Coronary artery (tissue), 2 donors: ENCODE results near the gene ASB10.

Experiments
- DNase-seq: peaks from one replicate; pipeline ENCODE4 v3.0.0-alpha.2; 2017; ENCODE audit warnings: low spot score
- H3K27ac ChIP-seq, 2 donors: fragments of 200-600 bp; sonication (generic); one replicate each; pipeline ENCODE4 v1.5.1; 2016 to 2019
- H3K4me3 ChIP-seq: fragments of 200-600 bp; sonication (generic); 2 replicates; pipeline ENCODE4 v1.5.1; 2016; ENCODE audit warnings: mild to moderate bottlenecking, moderate library complexity
- TF ChIP-seq, protein P1 (sequence below): fragments of 200-600 bp; sonication (generic); IDR thresholded peaks from one replicate; pipeline ENCODE4 v1.5.1; 2019; ENCODE audit warnings: antibody characterized with exemption

Gene ASB10

DNA sequence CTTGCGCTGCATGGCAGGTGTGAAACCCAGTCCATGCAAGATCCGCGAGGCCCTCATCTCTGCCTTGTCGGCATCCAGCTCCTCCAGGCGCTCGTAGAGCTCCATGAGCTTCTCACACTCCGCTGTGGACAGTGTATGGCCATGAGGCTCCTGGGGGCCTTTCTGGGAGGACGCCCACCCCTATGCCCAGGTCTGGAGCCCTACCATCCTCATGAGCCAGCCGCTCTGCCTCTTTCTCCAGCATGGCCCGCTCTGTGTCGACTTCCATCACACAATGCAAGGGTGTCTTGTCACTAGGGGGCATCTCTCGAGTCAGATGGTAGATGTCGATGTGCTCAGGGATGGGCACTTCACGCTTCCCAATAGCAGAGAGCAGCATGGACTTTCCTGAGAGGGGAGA is 36.7 kb upstream of the ASB10 start:
- Histone ChIP-seq H3K27ac (no peak overlapping the region), H3K4me3 (no peak overlapping the region)
- TF ChIP-seq, protein P1, sequence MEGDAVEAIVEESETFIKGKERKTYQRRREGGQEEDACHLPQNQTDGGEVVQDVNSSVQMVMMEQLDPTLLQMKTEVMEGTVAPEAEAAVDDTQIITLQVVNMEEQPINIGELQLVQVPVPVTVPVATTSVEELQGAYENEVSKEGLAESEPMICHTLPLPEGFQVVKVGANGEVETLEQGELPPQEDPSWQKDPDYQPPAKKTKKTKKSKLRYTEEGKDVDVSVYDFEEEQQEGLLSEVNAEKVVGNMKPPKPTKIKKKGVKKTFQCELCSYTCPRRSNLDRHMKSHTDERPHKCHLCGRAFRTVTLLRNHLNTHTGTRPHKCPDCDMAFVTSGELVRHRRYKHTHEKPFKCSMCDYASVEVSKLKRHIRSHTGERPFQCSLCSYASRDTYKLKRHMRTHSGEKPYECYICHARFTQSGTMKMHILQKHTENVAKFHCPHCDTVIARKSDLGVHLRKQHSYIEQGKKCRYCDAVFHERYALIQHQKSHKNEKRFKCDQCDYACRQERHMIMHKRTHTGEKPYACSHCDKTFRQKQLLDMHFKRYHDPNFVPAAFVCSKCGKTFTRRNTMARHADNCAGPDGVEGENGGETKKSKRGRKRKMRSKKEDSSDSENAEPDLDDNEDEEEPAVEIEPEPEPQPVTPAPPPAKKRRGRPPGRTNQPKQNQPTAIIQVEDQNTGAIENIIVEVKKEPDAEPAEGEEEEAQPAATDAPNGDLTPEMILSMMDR: no peak
- DNase-seq: no peak

DNA sequence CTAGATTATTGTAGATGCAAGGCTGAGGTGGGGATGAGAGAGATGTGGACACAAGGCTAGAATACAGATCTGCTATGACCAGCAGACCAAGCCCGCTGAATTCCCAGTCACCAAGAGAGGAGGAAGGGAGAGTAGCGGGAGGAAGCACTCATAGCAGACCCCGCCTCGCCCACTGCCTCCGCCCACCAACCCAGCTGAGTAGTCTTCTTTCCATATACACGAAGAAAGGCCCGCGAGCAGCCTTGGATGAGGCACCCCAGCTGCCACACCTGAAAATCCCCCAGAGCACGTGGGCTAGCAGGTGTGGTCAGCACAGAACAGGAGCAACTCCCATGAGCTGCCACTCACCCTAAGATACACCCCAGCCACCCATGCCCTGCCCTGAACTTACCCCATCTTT is 31.1 kb upstream of the ASB10 start:
- DNase-seq: no peak
- H3K27ac ChIP-seq: no peak overlapping the region
- no peak overlapping the region for H3K4me3 ChIP-seq
- TF ChIP-seq, protein P1: no peak

DNA sequence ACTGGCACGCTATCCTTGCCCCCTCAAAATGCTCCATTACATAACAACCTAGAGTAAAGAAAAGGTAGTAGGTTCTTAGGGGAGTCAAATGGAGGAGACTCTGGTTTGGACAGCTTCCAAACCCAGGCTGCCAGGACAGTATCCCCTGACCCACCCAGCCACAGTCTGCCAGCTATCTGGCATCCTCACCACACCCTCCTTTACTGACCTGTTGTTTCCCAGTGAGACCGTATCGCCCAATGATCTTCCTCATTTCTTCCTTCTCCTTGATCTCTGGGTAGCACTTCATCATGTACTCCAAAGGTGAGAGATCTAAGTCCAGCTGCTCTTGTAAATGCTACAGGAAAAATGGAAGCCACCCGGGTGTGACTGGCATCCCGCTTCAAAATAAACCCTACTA is 28.3 kb upstream of the ASB10 start:
- Histone ChIP-seq H3K27ac (no peak overlapping the region), H3K4me3 (no peak overlapping the region)
- TF ChIP-seq, protein P1: no peak
- no peak for DNase-seq

DNA sequence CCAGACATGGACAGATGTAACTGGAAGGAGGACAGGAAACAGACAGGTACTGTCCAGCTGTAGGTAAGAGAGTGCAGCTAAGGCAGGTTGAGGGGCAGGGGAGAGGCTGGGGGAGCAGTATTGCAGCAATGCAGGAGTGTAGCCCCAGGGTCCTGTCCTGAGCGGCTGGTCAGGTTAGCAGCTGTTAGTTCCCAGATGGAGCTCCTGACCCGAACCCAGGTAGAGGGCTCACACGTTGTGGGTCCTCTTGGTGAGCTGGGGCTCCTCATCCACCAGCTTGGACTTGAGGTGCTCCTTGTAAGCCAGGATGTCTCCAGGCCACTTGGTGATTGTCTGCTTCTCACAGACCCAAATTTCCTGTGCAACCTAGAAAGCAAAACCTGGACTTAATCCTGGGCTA is 26.8 kb upstream of the ASB10 start:
- TF ChIP-seq, protein P1: no peak
- no peak overlapping the region for H3K4me3 ChIP-seq
- DNase-seq: no peak
- H3K27ac ChIP-seq: no peak overlapping the region

DNA sequence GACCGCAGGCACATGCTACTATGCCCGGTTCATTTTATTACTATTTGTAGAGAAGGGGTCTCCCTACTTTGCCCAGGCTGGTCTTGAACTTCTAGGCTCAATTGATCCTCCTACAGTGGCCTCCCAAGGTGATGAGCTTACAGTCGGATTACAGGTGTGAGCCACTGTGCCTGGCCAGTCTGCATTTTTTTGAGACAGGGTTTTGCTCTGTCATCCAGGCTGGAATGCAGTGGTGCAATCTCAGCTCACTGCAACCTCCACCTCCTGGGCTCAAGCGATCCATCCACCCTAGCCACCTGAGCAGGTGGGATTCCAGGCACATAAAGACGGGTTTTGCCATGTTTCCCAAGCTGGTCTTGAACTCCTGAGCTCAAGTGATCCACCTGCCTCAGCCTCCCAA is 25.6 kb upstream of the ASB10 start:
- H3K27ac ChIP-seq: no peak overlapping the region
- TF ChIP-seq, protein P1: no peak
- no peak overlapping the region for H3K4me3 ChIP-seq
- DNase-seq: no peak

DNA sequence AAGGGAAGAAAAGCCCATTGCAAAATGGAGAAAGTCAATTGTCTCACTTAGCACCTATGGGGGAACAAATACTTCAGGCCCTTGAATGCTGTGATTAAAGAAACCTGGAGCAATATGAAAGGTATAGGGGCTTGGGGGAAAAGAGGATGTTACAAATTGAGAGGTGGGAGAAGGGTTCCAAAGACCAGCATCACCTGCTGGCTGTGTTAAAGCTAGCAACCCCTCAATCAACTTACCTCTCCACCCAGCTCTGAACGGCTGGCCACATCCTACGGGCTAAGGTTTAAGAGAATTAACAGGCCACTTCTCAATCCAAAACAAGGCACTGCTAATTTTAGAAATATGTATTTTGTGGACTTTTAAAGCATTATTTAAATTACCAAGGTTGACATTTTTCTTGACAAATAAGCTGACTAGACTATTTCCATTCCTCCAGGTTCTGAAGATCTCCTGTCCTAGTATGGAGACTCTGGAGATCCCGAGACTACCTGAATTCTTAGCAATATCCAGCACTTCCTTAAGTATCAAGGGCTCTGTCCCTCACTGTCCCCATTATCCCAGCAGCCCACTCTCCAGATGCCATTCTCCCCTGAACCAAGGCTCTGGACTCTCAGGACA is 24.2 kb upstream of the ASB10 start:
- DNase-seq: no peak
- TF ChIP-seq, protein P1: no peak
- Histone ChIP-seq H3K4me3 (no peak overlapping the region), H3K27ac (no peak overlapping the region)

DNA sequence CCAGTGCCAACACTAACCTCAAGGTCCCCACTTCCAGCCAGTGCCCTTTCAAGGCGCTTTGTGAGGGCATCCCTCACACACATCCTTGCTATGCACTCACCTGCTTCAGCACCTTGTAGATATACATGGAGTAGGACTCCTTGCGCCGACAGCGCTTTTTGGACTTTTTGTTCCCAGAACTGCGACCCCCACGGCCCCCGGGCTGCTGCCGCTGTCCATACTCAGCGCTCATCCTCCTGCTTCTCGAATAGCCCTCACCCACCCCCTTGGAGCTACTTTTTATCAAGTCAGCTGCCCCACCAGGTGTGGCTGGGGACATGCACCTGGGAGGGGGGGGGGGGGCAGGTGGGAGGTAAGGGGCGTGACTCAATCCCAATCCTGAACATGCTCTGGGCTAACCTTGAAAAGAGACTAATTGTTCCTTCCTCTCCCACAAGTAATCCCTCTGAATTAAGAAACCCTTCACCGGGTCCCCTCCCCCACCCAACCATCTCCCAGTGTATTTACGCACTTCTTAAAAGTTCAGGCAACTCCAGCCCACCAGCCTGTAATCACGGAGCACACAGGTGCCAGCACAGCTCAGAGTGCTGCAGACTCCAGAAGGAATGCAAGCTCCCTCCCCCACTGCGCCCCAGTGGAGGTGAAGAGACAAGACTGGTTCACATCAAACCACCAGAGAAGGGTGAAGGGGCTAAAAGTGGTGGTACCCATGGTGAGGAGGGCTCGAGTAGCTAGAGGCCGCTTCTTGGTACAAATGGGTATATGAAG is 23.2 kb upstream of the ASB10 start, which contains the start of gene H2BK1:
Gene H2BK1, minus strand, starts transcription at position 402 of the 768 bp plus-strand sequence. Its CDS starts 170 bp downstream, at position 232.
- DNase-seq: no peak
- TF ChIP-seq, protein P1: no peak
- no peak within 1 kb of the TSS for H3K27ac ChIP-seq
- no peak within 1 kb of the TSS for H3K4me3 ChIP-seq
